ENCODE measurements around the gene ARHGAP32.
"Not testable (repeated sequence)": the region's sequence is repeated elsewhere in the genome, so short reads cannot be mapped to it uniquely, and the experiment has no call there.

DNA sequence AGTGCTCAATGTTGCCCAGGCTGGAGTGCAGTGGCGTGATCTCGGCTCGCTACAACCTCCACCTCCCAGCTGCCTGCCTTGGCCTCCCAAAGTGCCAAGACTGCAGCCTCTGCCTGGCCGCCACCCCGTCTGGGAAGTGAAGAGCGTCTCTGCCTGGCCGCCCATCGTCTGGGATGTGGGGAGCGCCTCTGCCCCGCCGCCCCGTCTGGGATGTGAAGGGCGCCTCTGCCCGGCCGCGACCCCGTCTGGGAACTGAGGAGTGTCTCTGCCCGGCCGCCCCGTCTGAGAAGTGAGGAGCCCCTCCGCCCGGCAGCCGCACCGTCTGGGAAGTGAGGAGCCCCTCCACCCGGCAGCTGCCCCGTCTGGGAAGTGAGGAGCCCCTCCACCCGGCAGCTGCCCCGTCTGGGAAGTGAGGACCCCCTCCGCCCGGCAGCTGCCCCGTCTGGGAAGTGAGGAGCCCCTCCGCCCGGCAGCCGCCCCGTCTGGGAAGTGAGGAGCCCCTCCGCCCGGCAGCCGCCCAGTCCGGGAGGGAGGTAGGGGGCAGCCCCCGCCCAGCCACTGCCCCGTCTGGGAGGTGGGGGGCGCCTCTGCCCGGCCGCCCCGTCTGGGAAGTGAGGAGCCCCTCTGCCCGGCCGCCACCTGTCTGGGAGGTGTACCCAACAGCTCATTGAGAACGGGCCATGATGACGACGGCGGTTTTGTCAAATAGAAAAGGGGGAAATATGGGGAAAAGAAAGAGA lies 63.1 kb downstream of the ARHGAP32 start:
- TF ChIP-seq, protein P1, sequence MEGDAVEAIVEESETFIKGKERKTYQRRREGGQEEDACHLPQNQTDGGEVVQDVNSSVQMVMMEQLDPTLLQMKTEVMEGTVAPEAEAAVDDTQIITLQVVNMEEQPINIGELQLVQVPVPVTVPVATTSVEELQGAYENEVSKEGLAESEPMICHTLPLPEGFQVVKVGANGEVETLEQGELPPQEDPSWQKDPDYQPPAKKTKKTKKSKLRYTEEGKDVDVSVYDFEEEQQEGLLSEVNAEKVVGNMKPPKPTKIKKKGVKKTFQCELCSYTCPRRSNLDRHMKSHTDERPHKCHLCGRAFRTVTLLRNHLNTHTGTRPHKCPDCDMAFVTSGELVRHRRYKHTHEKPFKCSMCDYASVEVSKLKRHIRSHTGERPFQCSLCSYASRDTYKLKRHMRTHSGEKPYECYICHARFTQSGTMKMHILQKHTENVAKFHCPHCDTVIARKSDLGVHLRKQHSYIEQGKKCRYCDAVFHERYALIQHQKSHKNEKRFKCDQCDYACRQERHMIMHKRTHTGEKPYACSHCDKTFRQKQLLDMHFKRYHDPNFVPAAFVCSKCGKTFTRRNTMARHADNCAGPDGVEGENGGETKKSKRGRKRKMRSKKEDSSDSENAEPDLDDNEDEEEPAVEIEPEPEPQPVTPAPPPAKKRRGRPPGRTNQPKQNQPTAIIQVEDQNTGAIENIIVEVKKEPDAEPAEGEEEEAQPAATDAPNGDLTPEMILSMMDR (IDR thresholded peaks at IDR 0.05), result not testable (repeated sequence)
- TF ChIP-seq POLR2A (IDR thresholded peaks at IDR 0.05), result not testable (repeated sequence)

Data from breast epithelium (tissue), 3 donors.